Activated naive CD4-positive, alpha-beta T cell treated with Interleukin-2 at 50 U/mL for 16 hours (primary cell): ENCODE measurements around the gene SDHC.
"Not testable (repeated sequence)": the region's sequence is repeated elsewhere in the genome, so short reads cannot be mapped to it uniquely, and the experiment has no call there.

ENCODE experiments used
- DNase-seq: peaks from one replicate; pipeline ENCODE4 v3.0.0-alpha.2; 2020

SDHC gene

GRCh38 chr1:161311595-161312181 lies 2.5 kb upstream of the SDHC start:
- DNase-seq, result no peak

GRCh38 chr1:161313554-161314200 lies 504 bp upstream of the SDHC start:
- peak; percentile 4 for DNase-seq

- DNase-seq, result not testable (repeated sequence)
Observed at GRCh38 chr1:161315841-161316674, 1.9 kb downstream of the SDHC start.

GRCh38 chr1:161324020-161324419 lies 9.8 kb downstream of the SDHC start:
- no peak for DNase-seq

GRCh38 chr1:161330346-161330745 lies 16.2 kb downstream of the SDHC start:
- no peak for DNase-seq

GRCh38 chr1:161333166-161333565 lies 19.0 kb downstream of the SDHC start:
- no peak for DNase-seq

- no peak for DNase-seq
Observed at GRCh38 chr1:161335796-161336195, 21.6 kb downstream of the SDHC start.

GRCh38 chr1:161342177-161342576 lies 28.0 kb downstream of the SDHC start:
- no peak for DNase-seq

GRCh38 chr1:161342821-161343220 lies 28.6 kb downstream of the SDHC start:
- no peak for DNase-seq

- DNase-seq, result no peak
Observed at GRCh38 chr1:161350671-161351070, 36.5 kb downstream of the SDHC start.

GRCh38 chr1:161351482-161351881 lies 37.3 kb downstream of the SDHC start:
- no peak for DNase-seq

- DNase-seq, result no peak
Observed at GRCh38 chr1:161357073-161357472, 42.9 kb downstream of the SDHC start.

- DNase-seq, result no peak
Observed at GRCh38 chr1:161359291-161359690, 45.1 kb downstream of the SDHC start.

GRCh38 chr1:161364332-161364731 lies 50.2 kb downstream of the SDHC start:
- DNase-seq, result no peak

- no peak for DNase-seq
Observed at GRCh38 chr1:161365207-161365606, 51.0 kb downstream of the SDHC start.

- peak; percentile 37 for DNase-seq
Observed at GRCh38 chr1:161367684-161368400, 53.7 kb downstream of the SDHC start, which contains the start of gene CFAP126. Gene CFAP126 (minus strand): TSS chr1:161367876. CDS start chr1:161367868, 8 bp downstream.

GRCh38 chr1:161373442-161373841 lies 59.3 kb downstream of the SDHC start:
- DNase-seq, result no peak

- DNase-seq, result no peak
Observed at GRCh38 chr1:161374373-161374772, 60.2 kb downstream of the SDHC start.

- DNase-seq, result no peak
Observed at GRCh38 chr1:161378014-161378413, 63.8 kb downstream of the SDHC start.

- DNase-seq, result no peak
Observed at GRCh38 chr1:161379071-161379470, 64.9 kb downstream of the SDHC start.

- no peak for DNase-seq
Observed at GRCh38 chr1:161381707-161382106, 67.5 kb downstream of the SDHC start.

- no peak for DNase-seq
Observed at GRCh38 chr1:161382214-161383019, 68.2 kb downstream of the SDHC start.
